Activated gamma-delta T cell treated with anti-CD3 and anti-CD28 coated beads, Interleukin-2, amount 50 U/mL, for 16 hours (primary cell): ENCODE results near the gene C22orf15.
"Not testable (repeated sequence)": the region's sequence is repeated elsewhere in the genome, so short reads cannot be mapped to it uniquely, and the experiment has no call there.

Source experiments
- DNase-seq: peaks from one replicate; pipeline ENCODE4 v3.0.0-alpha.2; 2020; ENCODE audit warnings: low read depth

Gene C22orf15, protein sequence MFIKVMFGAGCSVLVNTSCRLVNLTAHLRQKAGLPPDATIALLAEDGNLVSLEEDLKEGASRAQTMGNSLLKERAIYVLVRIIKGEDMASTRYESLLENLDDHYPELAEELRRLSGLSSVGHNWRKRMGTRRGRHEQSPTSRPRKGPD

GRCh38 chr22:23762842-23763578 lies at the start of gene C22orf15:
C22orf15 (plus strand) TSS chr22:23762990; CDS start chr22:23763307, 317 bp downstream.
- no peak for DNase-seq

GRCh38 chr22:23713696-23714595 lies 48.8 kb upstream of the C22orf15 start:
- no peak for DNase-seq

DNA sequence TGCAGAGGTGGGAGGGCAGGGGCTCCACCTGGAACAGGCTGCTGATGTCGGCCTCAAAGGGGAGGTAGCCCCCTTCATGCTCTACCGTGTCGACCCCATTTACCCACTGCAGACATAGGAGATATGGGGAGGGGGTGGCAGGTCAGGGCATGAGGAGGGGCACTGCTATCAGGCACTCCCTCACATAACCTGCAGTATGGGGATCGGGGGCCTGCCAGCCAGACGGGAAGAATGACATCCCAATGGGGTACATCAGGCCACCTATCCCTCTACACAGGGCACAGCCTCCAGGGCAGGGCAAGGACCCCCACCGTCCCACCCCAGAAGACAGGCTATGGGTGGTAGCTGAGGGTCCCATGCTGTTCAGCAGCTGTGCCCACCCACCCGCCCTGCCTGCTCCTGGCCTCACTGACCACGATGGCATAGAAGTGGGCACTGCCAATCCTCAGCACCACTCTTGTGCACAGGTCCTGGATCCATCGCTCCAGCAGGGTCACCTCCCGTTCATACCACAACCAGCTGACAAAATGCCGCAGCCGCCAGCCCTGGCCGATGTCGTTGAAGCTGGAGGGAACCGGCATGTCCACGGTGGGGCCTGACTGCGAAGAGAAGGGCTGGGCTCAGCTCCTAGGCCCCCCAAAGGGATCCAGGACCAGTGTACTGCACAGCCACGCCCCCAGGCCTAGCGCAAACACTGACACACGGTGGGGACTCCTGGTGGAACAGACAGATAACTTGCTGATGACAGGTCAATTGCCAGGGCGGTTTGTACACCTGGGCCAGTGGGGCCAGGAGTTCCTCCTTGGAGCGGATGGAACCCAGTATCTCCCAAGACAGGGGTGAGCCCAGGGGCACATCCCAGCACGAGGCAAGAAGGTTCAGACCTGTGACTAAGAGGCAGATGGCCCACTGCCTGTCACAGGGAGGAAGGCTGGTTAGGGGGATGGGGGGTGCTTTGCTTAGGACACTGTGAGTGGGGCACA lies 47.9 kb upstream of the C22orf15 start:
- no peak for DNase-seq

DNA sequence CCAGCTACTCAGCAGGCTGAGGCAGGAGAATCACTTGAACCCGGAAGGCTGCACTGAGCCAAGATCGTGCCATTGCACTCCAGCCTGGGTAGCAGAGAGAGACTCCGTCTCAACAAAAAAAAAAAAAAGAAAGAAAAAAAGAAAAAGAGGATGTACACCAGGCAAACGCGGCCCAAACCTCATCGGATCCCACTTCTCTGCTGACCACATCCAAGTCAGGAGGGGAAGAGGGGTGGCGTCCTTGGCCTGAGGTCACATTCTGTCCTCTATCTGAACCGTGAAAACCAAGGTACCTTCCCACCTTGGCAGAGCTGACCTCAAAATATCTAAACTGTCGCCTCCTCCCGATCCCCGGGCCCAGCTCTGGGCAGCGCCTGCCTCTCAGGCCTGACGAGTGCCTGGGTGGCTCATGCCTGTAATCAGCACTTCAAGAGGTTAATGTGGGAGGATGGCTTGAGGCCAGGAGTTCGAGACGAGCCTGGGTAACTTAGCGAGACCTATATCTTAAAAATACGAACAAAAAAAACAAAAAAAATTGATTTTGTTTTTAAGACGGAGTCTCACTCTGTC lies 46.9 kb upstream of the C22orf15 start:
- no peak for DNase-seq

DNA sequence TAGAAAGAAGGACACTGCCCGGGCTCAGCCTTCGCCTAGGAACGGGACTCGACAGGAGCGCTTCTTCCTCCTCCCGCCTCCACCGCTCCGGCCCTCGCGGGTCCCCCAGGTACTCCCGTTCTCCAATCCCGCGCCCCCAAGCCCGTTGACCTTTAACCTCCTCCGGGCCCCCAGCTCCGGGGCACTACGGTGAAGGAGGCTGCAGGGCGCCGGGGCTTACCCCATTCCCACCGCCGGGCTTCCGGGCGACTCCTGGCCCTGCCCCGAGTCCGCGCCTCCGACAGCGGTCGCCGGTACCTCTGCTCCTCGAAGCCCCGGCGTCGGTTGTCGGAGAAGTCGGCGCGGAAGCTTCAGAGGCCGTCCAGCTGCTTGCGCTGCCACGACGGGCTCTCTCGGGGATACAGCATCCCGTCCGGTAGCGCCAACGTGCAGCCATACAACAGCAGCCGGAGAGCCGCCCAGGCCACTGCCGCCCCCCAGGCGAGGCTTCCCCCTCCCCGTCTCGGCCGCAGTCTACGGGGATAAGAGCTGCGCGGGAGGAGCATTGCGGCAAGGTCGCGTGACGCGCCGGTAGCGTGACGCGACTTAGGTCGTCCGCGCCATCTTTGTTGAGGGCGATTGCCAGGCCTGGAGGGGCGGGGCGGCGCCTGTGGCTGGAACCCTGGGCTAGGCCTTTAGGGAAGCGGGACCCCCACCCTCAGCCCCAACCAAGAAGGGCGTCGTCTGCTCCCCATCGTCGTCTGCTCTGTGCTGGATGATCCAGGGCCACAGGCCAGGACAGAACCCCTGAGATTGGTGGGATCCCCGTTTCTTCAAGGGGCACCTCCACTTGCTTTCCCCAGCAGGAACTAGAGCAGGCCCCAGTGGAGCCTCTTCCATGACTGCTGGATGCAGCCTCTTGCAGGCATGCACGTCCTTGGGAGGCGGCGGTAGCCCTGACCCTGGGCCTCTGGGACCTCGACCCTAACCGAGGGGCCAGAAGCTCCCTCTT lies 45.7 kb upstream of the C22orf15 start:
- DNase-seq = peak; percentile 71

DNA sequence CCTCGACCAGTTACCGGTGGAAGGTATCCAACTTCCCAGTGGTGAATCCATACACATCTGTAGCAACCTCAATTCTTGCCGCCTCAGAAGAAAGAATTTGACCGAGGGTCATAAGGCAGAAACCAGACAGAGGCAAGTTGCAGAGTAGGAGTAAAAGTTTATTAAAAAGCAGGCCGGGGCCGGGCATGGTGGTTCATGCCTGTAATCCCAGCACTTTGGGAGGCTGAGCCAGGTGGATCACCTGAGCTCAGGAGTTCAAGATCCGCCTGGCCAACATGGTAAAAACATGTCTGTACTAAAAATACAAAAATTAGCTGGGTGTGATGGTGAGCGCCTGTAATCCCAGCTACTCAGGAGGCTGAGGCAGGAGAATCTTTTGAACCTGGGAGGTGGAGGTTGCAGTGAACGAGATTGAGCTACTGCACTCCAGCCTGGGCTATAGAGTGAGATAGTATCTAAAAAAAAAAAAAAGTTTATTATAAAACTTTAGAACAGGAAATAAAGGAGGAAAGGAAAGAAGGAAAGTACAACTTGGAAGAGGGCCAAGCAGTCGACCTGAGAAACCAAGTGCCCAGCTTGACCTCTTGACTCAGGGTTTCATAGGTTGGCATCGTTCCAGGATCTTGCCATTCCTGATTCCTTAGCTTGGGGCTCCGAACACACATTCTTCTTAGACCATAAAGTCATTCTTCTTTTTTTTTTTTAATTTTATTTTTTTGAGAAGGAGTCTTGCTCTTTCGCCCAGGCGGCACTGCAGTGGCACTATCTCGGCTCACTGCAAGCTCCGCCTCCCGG lies 44.2 kb upstream of the C22orf15 start:
- no peak for DNase-seq

DNA sequence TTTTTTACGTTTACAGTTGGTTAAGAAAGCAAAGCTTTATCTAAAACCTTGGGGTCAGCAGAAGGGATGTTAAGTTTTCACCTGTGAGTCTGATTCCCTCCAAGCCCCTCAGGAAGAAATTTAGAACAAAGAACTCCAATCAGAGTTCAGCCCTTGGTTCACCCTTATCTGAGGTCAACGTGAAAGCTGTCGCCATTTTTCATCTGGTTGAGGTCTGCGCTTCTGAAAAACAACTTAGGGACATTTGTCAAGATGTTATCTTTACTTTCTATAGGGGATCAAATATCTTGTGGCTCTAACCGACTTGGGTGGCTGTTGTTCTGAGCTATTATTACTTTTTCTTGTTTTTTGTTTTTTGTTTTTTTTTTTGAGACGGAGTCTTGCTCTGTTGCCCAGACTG lies 41.9 kb upstream of the C22orf15 start:
- no peak for DNase-seq

DNA sequence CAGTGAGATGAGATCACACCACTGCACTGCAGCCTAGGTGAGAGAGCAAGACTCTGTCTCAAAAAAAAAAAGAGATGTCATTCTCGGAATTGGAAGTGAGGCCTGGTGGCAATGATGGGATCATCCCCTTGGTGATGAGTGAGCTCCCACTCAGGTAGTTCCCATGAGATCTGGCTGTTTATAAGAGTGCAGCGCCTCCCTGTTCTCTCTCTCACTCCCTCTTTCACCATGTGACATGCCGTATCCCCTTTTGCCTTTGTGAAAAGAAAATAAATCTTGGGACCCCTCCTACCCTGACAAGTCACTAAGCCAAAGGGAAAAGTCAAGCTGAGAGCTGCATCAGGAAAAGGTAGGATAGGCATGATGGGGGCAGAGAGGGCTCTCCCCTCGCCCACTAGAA lies 40.6 kb upstream of the C22orf15 start:
- DNase-seq = no peak

- no peak for DNase-seq
Measured at GRCh38 chr22:23722724-23723123, 40.1 kb upstream of the C22orf15 start.

GRCh38 chr22:23728108-23728507 lies 34.7 kb upstream of the C22orf15 start:
- DNase-seq = not testable (repeated sequence)

DNA sequence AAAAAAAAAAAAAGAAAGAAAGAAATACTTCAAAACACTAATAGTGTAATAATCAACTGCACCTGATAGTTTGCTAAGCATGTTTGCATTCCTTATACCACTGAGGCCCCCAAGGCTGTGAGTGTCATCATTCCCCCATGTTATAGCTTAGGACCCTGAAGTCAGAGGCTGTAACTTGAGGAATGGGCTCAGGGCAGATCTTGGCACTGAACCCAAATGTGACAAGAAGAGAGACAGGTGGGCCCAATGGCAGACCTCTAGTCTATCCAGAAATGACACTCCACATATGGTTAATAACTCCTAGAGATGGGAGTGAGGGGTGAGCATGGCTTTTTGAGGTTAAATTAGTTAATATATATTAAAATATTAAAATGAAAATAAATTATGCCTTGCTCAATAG lies 25.1 kb upstream of the C22orf15 start:
- DNase-seq = no peak

GRCh38 chr22:23742505-23743264 lies 20.1 kb upstream of the C22orf15 start:
- DNase-seq = no peak

- no peak for DNase-seq
Measured at GRCh38 chr22:23743303-23743705, 19.5 kb upstream of the C22orf15 start.

DNA sequence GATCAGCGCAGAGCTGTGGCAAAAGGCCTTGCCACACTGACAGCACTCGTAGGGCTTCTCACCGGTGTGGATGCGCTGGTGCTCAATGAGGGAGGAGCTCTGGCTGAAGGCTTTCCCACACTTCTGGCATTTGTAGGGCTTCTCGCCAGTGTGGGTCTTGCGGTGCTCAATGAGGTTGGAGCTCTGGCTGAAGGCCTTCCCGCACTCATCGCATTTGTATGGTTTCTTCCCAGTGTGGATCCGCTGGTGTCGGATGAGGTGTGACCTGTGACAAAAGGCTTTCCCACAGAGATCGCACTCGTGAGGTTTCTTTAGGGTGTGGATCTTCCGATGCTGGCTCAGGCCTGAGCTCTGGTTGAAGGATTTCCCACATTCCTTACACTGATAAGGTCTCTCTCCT lies 18.8 kb upstream of the C22orf15 start:
- DNase-seq = no peak

DNA sequence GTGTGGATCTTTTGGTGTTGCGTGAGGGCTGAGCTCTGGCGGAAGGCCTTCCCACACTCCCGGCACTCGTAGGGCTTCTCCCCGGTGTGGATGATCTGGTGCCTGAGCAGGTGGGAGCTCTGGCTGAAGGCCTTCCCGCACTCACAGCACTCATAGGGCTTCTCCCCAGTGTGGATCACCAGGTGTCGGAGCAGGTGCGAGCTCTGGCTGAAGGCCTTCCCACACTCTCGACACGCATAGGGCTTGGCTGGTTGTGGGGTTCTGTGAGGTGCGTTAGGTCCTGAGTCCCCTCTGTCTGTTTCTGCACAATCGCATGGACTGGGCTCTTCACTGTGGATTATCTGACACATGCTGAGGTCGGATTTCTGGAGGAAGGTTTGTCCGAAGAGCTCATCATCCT lies 18.3 kb upstream of the C22orf15 start:
- DNase-seq = no peak

DNA sequence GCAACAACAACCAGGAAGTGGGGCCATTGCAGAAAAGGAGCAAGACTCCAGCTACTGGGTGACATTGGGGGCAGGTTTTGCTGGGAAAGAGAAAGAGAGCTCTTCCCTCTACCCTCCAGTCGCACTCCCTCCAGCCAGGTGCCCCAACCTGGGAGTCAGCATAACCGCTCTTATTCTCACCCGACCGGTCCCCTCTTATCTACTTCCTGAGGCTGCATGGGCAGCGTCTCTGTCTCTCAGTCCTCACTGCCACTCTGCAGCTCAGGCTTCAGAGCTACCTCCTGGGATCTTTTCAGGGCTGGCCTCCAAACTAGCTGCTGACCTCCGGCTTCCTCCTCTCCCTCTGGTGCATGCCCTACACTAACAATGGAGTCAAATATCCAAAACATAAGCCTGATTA lies 17.0 kb upstream of the C22orf15 start:
- DNase-seq = no peak

DNA sequence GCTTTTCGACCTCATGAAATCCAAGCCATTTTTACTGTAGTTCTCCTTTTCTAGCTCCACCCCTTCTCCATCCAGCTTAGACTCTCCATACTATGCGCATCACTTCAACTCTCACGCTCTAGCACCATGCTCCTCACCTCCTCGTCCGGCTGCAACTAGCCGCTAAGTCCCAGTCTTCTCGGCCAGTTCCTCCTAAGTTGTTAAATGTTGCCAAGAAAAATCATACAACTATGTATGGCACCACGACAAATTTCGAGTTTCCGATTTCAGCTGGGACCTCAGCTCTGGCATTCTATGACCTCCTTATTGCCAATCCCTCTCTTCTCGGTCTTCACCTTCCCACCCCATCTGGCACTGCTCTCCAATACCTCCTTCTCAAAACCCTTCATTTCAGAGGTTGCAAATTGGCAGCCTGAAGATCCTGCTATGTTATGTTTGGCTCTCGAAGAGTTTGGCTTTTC lies 12.9 kb upstream of the C22orf15 start:
- no peak for DNase-seq

DNA sequence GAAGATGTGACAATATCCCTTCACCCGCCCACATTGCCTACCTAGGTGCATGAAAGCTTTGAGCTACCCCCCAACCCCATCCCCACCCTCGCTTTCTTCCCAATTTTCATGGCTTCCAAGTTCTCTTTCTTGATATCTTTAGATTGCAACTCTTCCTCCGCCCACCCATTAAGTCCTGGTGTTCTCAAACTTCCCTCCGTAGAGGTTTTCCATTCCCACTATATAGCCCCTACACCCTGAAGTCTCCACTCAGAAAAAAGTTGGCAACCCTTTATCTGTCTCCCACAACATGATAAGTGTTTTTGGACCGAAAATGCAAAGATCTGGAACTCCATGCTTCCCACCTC lies 12.4 kb upstream of the C22orf15 start:
- DNase-seq = no peak
